SK-N-SH (cell line): Measurements from ENCODE around the gene ASTE1.

Source experiments
- CTCF ChIP-seq: fragments of 200-600 bp; sonication (generic); IDR thresholded peaks from 2 replicates; pipeline ENCODE4 v1.6.1; 2017; ENCODE audit warnings: antibody characterized with exemption, mild to moderate bottlenecking, moderate library complexity
- EP300 ChIP-seq, 2 experiments: IDR thresholded peaks; 2 replicates each; pipeline versions ENCODE4 v1.4.0 to v1.6.1; 2012; ENCODE audit warnings: borderline replicate concordance in 1 of 2, low read depth in 1 of 2, low read length in 1 of 2
- EZH2phosphoT487 ChIP-seq: fragments of 200-600 bp; sonication (generic); IDR thresholded peaks from 2 replicates; pipeline ENCODE4 v1.6.1; 2017; ENCODE audit warnings: low read depth, mixed run types, mild to moderate bottlenecking, antibody characterized with exemption, moderate library complexity, borderline replicate concordance
- MEF2A ChIP-seq: IDR thresholded peaks from 2 replicates; pipeline ENCODE4 v1.4.0; 2012; ENCODE audit warnings: low read depth, borderline replicate concordance
- NFIC ChIP-seq: IDR thresholded peaks from 2 replicates; pipeline ENCODE4 v1.4.0; 2012; ENCODE audit warnings: borderline replicate concordance
- POLR2AphosphoS5 ChIP-seq: IDR thresholded peaks from 2 replicates; pipeline ENCODE4 v1.6.1; 2012; ENCODE audit warnings: low read depth, low read length
- RAD21 ChIP-seq: IDR thresholded peaks from 2 replicates; pipeline ENCODE4 v1.6.1; 2012; ENCODE audit warnings: mild to moderate bottlenecking, low read length
- RCOR1 ChIP-seq: fragments of 150-350 bp; IDR thresholded peaks from 2 replicates; pipeline ENCODE4 v1.6.1; 2017; ENCODE audit warnings: antibody characterized with exemption, low read length
- RFX5 ChIP-seq: IDR thresholded peaks from 2 replicates; pipeline ENCODE4 v1.6.1; 2012; ENCODE audit warnings: mild to moderate bottlenecking, improper control_type of control experiment, low read length
- RXRA ChIP-seq: IDR thresholded peaks from 2 replicates; pipeline ENCODE4 v1.4.0; 2012; ENCODE audit warnings: low read depth, mild to moderate bottlenecking, borderline replicate concordance
- TEAD4 ChIP-seq: IDR thresholded peaks from 2 replicates; pipeline ENCODE4 v1.4.0; 2012; ENCODE audit warnings: mild to moderate bottlenecking, borderline replicate concordance; ENCODE audit not compliant: insufficient read depth
- TF ChIP-seq, protein P1 (sequence below): fragments of 150-350 bp; IDR thresholded peaks from 2 replicates; pipeline ENCODE4 v1.6.1; 2017; ENCODE audit warnings: antibody characterized with exemption, low read length, low read depth, borderline replicate concordance
- TF ChIP-seq, protein P2 (sequence below): IDR thresholded peaks from 2 replicates; pipeline ENCODE4 v1.4.0; 2012; ENCODE audit warnings: low read depth
- TF ChIP-seq, protein P3 (sequence below): IDR thresholded peaks from 2 replicates; pipeline ENCODE4 v1.6.1; 2012; ENCODE audit warnings: mild to moderate bottlenecking, low read depth, low read length, moderate library complexity

GRCh38 chr3:130969621-130970020 is 57.0 kb downstream of the ASTE1 start:
- TF ChIP-seq EP300 (IDR thresholded peaks at IDR 0.05; ENCODE audit: borderline replicate concordance in 1 of 2, low read depth in 1 of 2, low read length in 1 of 2) (no peak), RXRA (no peak), RCOR1 (no peak), EZH2phosphoT487 (no peak), NFIC (no peak), CTCF (no peak), TEAD4 (no peak), POLR2AphosphoS5 (no peak), MEF2A (no peak), RAD21 (no peak), RFX5 (no peak)
- TF ChIP-seq, protein P1, sequence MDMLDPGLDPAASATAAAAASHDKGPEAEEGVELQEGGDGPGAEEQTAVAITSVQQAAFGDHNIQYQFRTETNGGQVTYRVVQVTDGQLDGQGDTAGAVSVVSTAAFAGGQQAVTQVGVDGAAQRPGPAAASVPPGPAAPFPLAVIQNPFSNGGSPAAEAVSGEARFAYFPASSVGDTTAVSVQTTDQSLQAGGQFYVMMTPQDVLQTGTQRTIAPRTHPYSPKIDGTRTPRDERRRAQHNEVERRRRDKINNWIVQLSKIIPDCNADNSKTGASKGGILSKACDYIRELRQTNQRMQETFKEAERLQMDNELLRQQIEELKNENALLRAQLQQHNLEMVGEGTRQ: no peak
- TF ChIP-seq, protein P2, sequence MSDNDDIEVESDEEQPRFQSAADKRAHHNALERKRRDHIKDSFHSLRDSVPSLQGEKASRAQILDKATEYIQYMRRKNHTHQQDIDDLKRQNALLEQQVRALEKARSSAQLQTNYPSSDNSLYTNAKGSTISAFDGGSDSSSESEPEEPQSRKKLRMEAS: no peak
- TF ChIP-seq, protein P3, sequence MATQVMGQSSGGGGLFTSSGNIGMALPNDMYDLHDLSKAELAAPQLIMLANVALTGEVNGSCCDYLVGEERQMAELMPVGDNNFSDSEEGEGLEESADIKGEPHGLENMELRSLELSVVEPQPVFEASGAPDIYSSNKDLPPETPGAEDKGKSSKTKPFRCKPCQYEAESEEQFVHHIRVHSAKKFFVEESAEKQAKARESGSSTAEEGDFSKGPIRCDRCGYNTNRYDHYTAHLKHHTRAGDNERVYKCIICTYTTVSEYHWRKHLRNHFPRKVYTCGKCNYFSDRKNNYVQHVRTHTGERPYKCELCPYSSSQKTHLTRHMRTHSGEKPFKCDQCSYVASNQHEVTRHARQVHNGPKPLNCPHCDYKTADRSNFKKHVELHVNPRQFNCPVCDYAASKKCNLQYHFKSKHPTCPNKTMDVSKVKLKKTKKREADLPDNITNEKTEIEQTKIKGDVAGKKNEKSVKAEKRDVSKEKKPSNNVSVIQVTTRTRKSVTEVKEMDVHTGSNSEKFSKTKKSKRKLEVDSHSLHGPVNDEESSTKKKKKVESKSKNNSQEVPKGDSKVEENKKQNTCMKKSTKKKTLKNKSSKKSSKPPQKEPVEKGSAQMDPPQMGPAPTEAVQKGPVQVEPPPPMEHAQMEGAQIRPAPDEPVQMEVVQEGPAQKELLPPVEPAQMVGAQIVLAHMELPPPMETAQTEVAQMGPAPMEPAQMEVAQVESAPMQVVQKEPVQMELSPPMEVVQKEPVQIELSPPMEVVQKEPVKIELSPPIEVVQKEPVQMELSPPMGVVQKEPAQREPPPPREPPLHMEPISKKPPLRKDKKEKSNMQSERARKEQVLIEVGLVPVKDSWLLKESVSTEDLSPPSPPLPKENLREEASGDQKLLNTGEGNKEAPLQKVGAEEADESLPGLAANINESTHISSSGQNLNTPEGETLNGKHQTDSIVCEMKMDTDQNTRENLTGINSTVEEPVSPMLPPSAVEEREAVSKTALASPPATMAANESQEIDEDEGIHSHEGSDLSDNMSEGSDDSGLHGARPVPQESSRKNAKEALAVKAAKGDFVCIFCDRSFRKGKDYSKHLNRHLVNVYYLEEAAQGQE: no peak
